Measurements from ENCODE around the gene KIRREL3. TPM values are rescaled to one million over a fixed set of nuclear protein-coding genes. Genes with fewer than 3 reads are reported as not detected.

Gene KIRREL3
- total and polyA plus RNA-seq, 2 experiments from 2014 or later: 16.1 to 35.6 TPM

DNA sequence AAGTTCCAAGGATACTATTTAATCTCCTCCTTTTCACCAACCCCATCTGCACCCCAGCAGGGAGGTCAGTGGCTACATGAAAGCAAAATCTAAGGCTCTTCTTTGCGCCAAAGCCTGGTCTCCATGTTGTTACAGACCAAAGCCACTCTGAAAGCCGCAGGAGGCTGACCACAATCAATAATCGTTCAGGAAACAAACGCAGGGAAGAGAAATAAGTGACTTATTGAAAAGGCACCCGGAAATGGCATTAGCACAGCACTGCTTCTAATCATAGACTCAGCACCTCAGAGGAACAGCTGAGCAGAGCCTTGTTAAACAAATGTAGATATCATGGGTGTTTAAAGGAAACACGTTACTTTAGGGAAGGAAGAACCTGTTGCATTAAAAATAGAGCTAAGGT is 183.9 kb downstream of the KIRREL3 start:
- in situ Hi-C loops (cut with MboI): no loop called here
- H3K4me2 ChIP-seq (ENCODE audit: unreplicated experiment): peak overlapping the region; percentile 15
- H3K27ac ChIP-seq: peak overlapping the region; percentile 18; the same call in 1 of the 2 replicates

DNA sequence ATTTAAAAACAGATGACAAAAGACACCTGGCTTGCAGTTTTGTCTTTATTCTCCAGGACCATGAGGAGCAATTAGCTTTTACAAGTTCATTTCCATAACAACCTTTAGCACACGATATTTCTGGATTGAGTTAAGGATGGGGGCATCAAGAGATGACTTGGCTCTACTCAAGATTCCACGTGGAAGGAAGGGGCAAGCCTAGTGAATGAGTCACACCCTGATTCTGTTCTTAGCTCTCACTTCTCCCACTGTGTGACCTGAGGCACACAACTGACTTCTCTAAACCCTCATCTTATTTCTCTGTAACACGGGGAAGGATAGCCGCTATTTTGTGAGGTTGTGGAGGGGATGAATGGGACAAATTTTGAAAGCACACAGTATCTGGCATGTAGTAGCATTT is 185.5 kb downstream of the KIRREL3 start:
- no peak overlapping the region for H3K4me3 ChIP-seq
- peaks cover 22% of the 10 kb centered on the region; the same call in 1 of the 2 replicates for H3K79me2 ChIP-seq (ENCODE audit: insufficient read depth)
- H3K4me1 ChIP-seq (ENCODE audit: insufficient read depth): peaks cover 37% of the 10 kb centered on the region
- H3K36me3 ChIP-seq (ENCODE audit: low read depth): no peaks in the 10 kb centered on the region
- no peak for TF ChIP-seq EZH2 (IDR thresholded peaks at IDR 0.05; ENCODE audit: insufficient read depth, poor library complexity, severe bottlenecking)
- TF ChIP-seq EZH2phosphoT487 (IDR thresholded peaks at IDR 0.05; ENCODE audit: insufficient read depth, low read depth): no peak
- H3K9ac ChIP-seq: no peak overlapping the region
- H3K27me3 ChIP-seq (replicated peaks; ENCODE audit: insufficient read depth): no peaks in the 10 kb centered on the region
- no peaks in the 10 kb centered on the region for H3K9me3 ChIP-seq (ENCODE audit: low read depth)
- in situ Hi-C loops (cut with MboI): no loop called here
- H3K27ac ChIP-seq: no peak overlapping the region
- no peaks in the 10 kb centered on the region for H4K20me1 ChIP-seq (ENCODE audit: insufficient read depth)
- 55 to 61% methylated on average over 4 of the region's 4 CpGs for WGBS, 2 experiments (ENCODE audit: low coverage in 1 of 2, low lambda C conversion rate in 2 of 2, missing lambda C conversion rate in 2 of 2)
- H3F3A ChIP-seq (ENCODE audit: insufficient read depth): peaks cover 25% of the 10 kb centered on the region; the same call in 1 of the 2 replicates
- no peak overlapping the region for H2AFZ ChIP-seq
- H3K4me2 ChIP-seq (ENCODE audit: unreplicated experiment): no peak overlapping the region
- H3K9me2 ChIP-seq (ENCODE audit: insufficient read depth): no peaks in the 10 kb centered on the region
- peak; percentile 59 for DNase-seq

More for the DNA sequence above, 183.9 kb downstream of the KIRREL3 start:
- WGBS, 2 experiments (ENCODE audit: low coverage in 1 of 2, low lambda C conversion rate in 2 of 2, missing lambda C conversion rate in 2 of 2): 19 to 21% methylated on average over 6 of the region's 6 CpGs
- TF ChIP-seq EZH2 (IDR thresholded peaks at IDR 0.05; ENCODE audit: insufficient read depth, poor library complexity, severe bottlenecking): no peak
- TF ChIP-seq EZH2phosphoT487 (IDR thresholded peaks at IDR 0.05; ENCODE audit: insufficient read depth, low read depth): no peak
- H3K79me2 ChIP-seq (ENCODE audit: insufficient read depth): peaks cover 22% of the 10 kb centered on the region; the same call in 1 of the 2 replicates
- peaks cover 37% of the 10 kb centered on the region for H3K4me1 ChIP-seq (ENCODE audit: insufficient read depth)
- no peak overlapping the region for H3K9ac ChIP-seq
- DNase-seq: peak; percentile 53
- H3F3A ChIP-seq (ENCODE audit: insufficient read depth): peaks cover 25% of the 10 kb centered on the region; the same call in 1 of the 2 replicates
- 0 out of 2 replicates have a peak, but pooled peaks cover 2% of the 10 kb centered on the region for H3K36me3 ChIP-seq (ENCODE audit: low read depth)
- peak overlapping the region; percentile 50 for H2AFZ ChIP-seq
- H4K20me1 ChIP-seq (ENCODE audit: insufficient read depth): no peaks in the 10 kb centered on the region
- no peaks in the 10 kb centered on the region for H3K9me2 ChIP-seq (ENCODE audit: insufficient read depth)
- no peaks in the 10 kb centered on the region for H3K9me3 ChIP-seq (ENCODE audit: low read depth)
- no peaks in the 10 kb centered on the region for H3K27me3 ChIP-seq (replicated peaks; ENCODE audit: insufficient read depth)
- H3K4me3 ChIP-seq: no peak overlapping the region

DNA sequence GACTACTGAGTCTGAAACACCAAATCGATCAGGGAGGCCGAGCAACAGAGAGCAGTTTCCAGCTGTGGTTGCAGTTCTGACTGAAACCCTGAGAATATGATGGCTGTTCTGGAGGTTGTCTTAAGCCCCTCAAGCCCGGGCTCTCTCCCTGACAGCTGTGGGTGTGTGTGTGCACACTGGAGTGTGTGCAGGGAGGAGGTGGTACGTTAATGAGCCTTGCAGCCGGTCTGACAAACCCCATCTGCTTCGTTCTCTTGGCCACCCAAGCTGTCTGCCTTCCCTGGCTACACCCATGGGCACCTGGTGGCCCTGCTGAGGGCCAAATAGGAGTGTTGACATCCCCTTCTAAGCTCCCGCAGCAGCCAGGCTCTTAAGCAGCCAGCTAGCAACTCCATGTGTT is 189.8 kb downstream of the KIRREL3 start:
- H3K9me2 ChIP-seq (ENCODE audit: insufficient read depth): no peaks in the 10 kb centered on the region
- H3K79me2 ChIP-seq (ENCODE audit: insufficient read depth): peaks cover 23% of the 10 kb centered on the region
- no peak overlapping the region for H3K4me3 ChIP-seq
- H4K20me1 ChIP-seq (ENCODE audit: insufficient read depth): no peaks in the 10 kb centered on the region
- no peak for DNase-seq
- no peaks in the 10 kb centered on the region for H3K36me3 ChIP-seq (ENCODE audit: low read depth)
- H3K27ac ChIP-seq: no peak overlapping the region
- H3K4me2 ChIP-seq (ENCODE audit: unreplicated experiment): no peak overlapping the region
- peaks cover 11% of the 10 kb centered on the region for H3K4me1 ChIP-seq (ENCODE audit: insufficient read depth)
- in situ Hi-C loops (cut with MboI): no loop called here
- H3K9me3 ChIP-seq (ENCODE audit: low read depth): no peaks in the 10 kb centered on the region
- WGBS, 2 experiments (ENCODE audit: low coverage in 1 of 2, low lambda C conversion rate in 2 of 2, missing lambda C conversion rate in 2 of 2): 67 to 71% methylated on average over 7 of the region's 7 CpGs
- no peak overlapping the region for H2AFZ ChIP-seq
- no peak overlapping the region for H3K9ac ChIP-seq
- H3K27me3 ChIP-seq (replicated peaks; ENCODE audit: insufficient read depth): no peaks in the 10 kb centered on the region
- TF ChIP-seq EZH2phosphoT487 (IDR thresholded peaks at IDR 0.05; ENCODE audit: insufficient read depth, low read depth): no peak
- 0 out of 2 replicates have a peak, but pooled peaks cover 1% of the 10 kb centered on the region for H3F3A ChIP-seq (ENCODE audit: insufficient read depth)

DNA sequence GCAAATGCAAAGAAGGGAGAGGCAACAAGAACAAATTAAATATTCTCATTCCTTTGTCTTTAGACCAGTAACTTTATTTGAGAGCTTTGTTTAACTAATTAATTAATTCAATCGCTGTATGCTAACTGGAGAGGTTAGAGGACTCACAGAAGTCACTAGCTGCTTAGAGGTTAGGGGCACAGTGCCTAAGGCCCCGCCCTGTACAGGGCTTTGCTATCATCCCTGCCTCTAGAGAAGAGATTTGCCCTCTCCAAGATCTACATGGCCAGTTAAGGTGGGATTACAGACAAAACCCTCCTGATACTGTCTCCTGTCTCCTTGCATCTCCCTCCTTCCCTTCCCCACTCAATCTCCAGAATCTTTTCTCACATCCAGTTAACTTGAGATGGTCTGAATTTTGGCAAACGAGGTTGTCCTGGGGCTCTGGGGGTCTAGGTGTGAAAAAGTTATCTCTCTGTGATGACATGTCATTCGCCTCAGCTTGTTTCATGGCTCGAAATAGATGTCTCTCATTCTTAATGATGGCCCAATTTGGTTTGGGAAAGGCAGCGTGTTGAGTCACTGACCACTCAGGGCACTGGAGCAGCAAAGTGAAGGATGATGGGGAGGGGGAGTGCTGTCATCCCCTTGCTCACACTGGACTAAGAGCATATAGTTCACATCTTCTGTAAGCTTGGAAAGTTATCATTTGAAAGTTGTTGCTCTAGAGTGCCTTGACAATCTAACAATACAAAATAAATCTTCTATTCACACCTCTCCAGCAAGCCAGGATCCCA is 190.9 kb downstream of the KIRREL3 start:
- Histone ChIP-seq H3K27me3 (replicated peaks; ENCODE audit: insufficient read depth) (no peaks in the 10 kb centered on the region), H3K9ac (no peak overlapping the region), H3F3A (ENCODE audit: insufficient read depth) (no peaks in the 10 kb centered on the region), H3K79me2 (ENCODE audit: insufficient read depth) (peaks cover 19% of the 10 kb centered on the region), H3K9me3 (ENCODE audit: low read depth) (no peaks in the 10 kb centered on the region), H3K27ac (no peak overlapping the region), H3K4me1 (ENCODE audit: insufficient read depth) (no peaks in the 10 kb centered on the region; the same call in none of the 2 replicates), H2AFZ (no peak overlapping the region), H3K36me3 (ENCODE audit: low read depth) (no peaks in the 10 kb centered on the region), H4K20me1 (ENCODE audit: insufficient read depth) (no peaks in the 10 kb centered on the region), H3K4me2 (ENCODE audit: unreplicated experiment) (no peak overlapping the region), H3K9me2 (ENCODE audit: insufficient read depth) (no peaks in the 10 kb centered on the region), H3K4me3 (no peak overlapping the region)
- in situ Hi-C loops (cut with MboI): no loop called here
- WGBS, 2 experiments (ENCODE audit: low coverage in 1 of 2, low lambda C conversion rate in 2 of 2, missing lambda C conversion rate in 2 of 2): 79 to 82% methylated on average over 6 of the region's 6 CpGs
- no peak for TF ChIP-seq EZH2 (IDR thresholded peaks at IDR 0.05; ENCODE audit: insufficient read depth, poor library complexity, severe bottlenecking)
- TF ChIP-seq EZH2phosphoT487 (IDR thresholded peaks at IDR 0.05; ENCODE audit: insufficient read depth, low read depth): no peak
- DNase-seq: no peak
